Neuronal stem cell (in vitro differentiated cells): ENCODE measurements around the gene STRIP2.
A peak's percentile ranks its signal among the peaks of the same experiment; 100 is the strongest.

ENCODE experiments used
- DNase-seq: peaks from one replicate; pipeline ENCODE4 v3.0.0-alpha.2; 2013; ENCODE audit warnings: low spot score
- H2AFZ ChIP-seq: one replicate; pipeline ENCODE4 v1.6.1; 2013; ENCODE audit warnings: mild to moderate bottlenecking, low read length, inconsistent platforms
- H2AK5ac ChIP-seq: 2 replicates; pipeline ENCODE4 v1.6.1; 2013; ENCODE audit warnings: low read depth, mild to moderate bottlenecking, inconsistent platforms, low read length, moderate library complexity, mixed read lengths
- H2BK120ac ChIP-seq: 2 replicates; pipeline ENCODE4 v1.6.1; 2013; ENCODE audit warnings: low read depth, mild to moderate bottlenecking, inconsistent platforms, low read length, moderate library complexity, mixed read lengths
- H2BK12ac ChIP-seq: one replicate; pipeline ENCODE4 v1.6.1; 2013; ENCODE audit warnings: low read length, inconsistent platforms
- H2BK15ac ChIP-seq: 2 replicates; pipeline ENCODE4 v1.6.1; 2013; ENCODE audit warnings: mild to moderate bottlenecking, low read length, inconsistent platforms, mixed read lengths
- H2BK5ac ChIP-seq: one replicate; pipeline ENCODE4 v1.6.1; 2013; ENCODE audit warnings: inconsistent platforms, mild to moderate bottlenecking, low read length, moderate library complexity
- H3K14ac ChIP-seq: one replicate; pipeline ENCODE4 v1.6.1; 2013; ENCODE audit warnings: low read length, inconsistent platforms
- H3K18ac ChIP-seq: 2 replicates; pipeline ENCODE4 v1.6.1; 2013; ENCODE audit warnings: low read length, inconsistent platforms
- H3K23ac ChIP-seq: 2 replicates; pipeline ENCODE4 v1.6.1; 2013; ENCODE audit warnings: low read depth, mild to moderate bottlenecking, mixed read lengths, low read length, inconsistent platforms; ENCODE audit not compliant: poor library complexity
- H3K27ac ChIP-seq: replicated peaks from 3 replicates; pipeline ENCODE4 v1.5.1; 2013; ENCODE audit warnings: low read length, inconsistent platforms
- H3K27me3 ChIP-seq, 3 experiments: 2 replicates each; pipeline ENCODE4 v1.6.1; 2013; ENCODE audit warnings: low read length in 3 of 3, mild to moderate bottlenecking in 2 of 3, inconsistent platforms in 1 of 3, low read depth in 1 of 3, mixed read lengths in 1 of 3, moderate library complexity in 1 of 3; ENCODE audit not compliant: control insufficient read depth in 3 of 3, insufficient read depth in 3 of 3
- H3K36me3 ChIP-seq, 2 donors: replicated peaks in 1 of 2; 2 replicates each; pipeline ENCODE4 v1.6.1; 2013; ENCODE audit warnings: low read length in 2 of 2; ENCODE audit not compliant: control insufficient read depth in 2 of 2, insufficient read depth in 2 of 2
- H3K4ac ChIP-seq: 2 replicates; pipeline ENCODE4 v1.6.1; 2013; ENCODE audit warnings: inconsistent platforms, mild to moderate bottlenecking, low read length, moderate library complexity
- H3K4me1 ChIP-seq, 2 donors: 1 replicate in 1 of 2; 2 replicates in 1 of 2; pipeline ENCODE4 v1.6.1; 2013; ENCODE audit warnings: low read length in 2 of 2, low read depth in 1 of 2; ENCODE audit not compliant: control insufficient read depth in 2 of 2, insufficient read depth in 1 of 2
- H3K4me2 ChIP-seq: one replicate; pipeline ENCODE4 v1.6.1; 2013; ENCODE audit warnings: mild to moderate bottlenecking, low read length, inconsistent platforms; ENCODE audit not compliant: insufficient read depth, poor library complexity, severe bottlenecking
- H3K4me3 ChIP-seq, 2 donors: 2 replicates each; pipeline ENCODE4 v1.5.1; 2013; ENCODE audit warnings: low read length in 2 of 2, mild to moderate bottlenecking in 2 of 2, inconsistent platforms in 1 of 2, moderate library complexity in 1 of 2
- H3K79me1 ChIP-seq: one replicate; pipeline ENCODE4 v1.6.1; 2013; ENCODE audit warnings: low read depth, mild to moderate bottlenecking, inconsistent platforms, low read length, moderate library complexity
- H3K9ac ChIP-seq: one replicate; pipeline ENCODE4 v1.6.1; 2013; ENCODE audit warnings: mild to moderate bottlenecking, low read depth, low read length, inconsistent platforms; ENCODE audit not compliant: poor library complexity
- H3K9me3 ChIP-seq, 2 donors: replicated peaks in 1 of 2; 2 replicates each; pipeline versions ENCODE3 to v1.6.1; 2013; ENCODE audit warnings: low read length in 2 of 2, mild to moderate bottlenecking in 2 of 2, inconsistent platforms in 1 of 2, low read depth in 1 of 2, mixed read lengths in 1 of 2, moderate library complexity in 1 of 2; ENCODE audit not compliant: control insufficient read depth in 2 of 2, insufficient read depth in 1 of 2
- H4K8ac ChIP-seq: one replicate; pipeline ENCODE4 v1.6.1; 2013; ENCODE audit warnings: low read depth, mild to moderate bottlenecking, inconsistent platforms, low read length, moderate library complexity
- H4K91ac ChIP-seq: one replicate; pipeline ENCODE4 v1.6.1; 2013; ENCODE audit warnings: low read length, low read depth, mild to moderate bottlenecking, inconsistent platforms; ENCODE audit not compliant: poor library complexity
- whole genome bisulfite sequencing, 2 donors: extraction: QIAGEN DNeasy Blood & Tissue Kit; methylation state at CpG; one replicate each; pipeline ENCODE4 v1.1.7; 2013; ENCODE audit warnings: missing lambda C conversion rate in 2 of 2, mixed read lengths in 1 of 2; ENCODE audit not compliant: insufficient read length in 2 of 2, insufficient replicate concordance in 1 of 2; ENCODE audit errors: extremely low coverage in 2 of 2; 5-methylcytosine and 5-hydroxymethylcytosine counted together

The STRIP2 gene

DNA sequence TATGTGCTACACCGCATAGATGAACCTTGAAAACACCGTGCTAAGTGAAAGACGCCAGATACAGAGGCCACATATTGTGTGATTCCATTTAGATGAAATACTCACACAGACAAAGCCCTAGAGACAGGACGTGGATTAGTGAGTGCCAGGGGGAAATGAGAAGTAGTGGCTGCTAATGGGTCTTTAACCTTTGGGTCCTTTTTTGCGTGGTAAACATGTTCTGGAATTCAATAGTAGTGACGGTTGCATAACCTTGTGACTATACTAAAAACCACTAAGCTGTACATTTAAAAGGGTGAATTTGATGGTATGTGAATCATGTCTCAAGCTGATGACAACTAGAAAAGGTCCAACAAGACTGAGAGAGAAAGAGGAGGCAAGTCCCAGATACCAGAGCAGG is 83.7 kb downstream of the STRIP2 start:
- Histone ChIP-seq H3K4ac (no peak overlapping the region), H4K91ac (no peak overlapping the region), H3K14ac (no peak overlapping the region), H4K8ac (no peak overlapping the region), H3K27me3 (peaks cover 0 to 21% (median 0%) of the 10 kb centered on the region in 3 experiments), H3K23ac (no peak overlapping the region), H3K27ac (no peak overlapping the region), H3K4me1 (no peaks in the 10 kb centered on the region), H2BK120ac (no peak overlapping the region), H2BK5ac (no peak overlapping the region), H2AFZ (no peak overlapping the region), H3K79me1 (no peaks in the 10 kb centered on the region), H3K36me3 (no peaks in the 10 kb centered on the region), H3K4me2 (no peak overlapping the region), H3K9me3 (peaks cover 0 to 1% of the 10 kb centered on the region in 2 donors), H2BK12ac (no peak overlapping the region), H3K18ac (no peak overlapping the region), H2AK5ac (no peak overlapping the region), H3K4me3 (no peak overlapping the region), H2BK15ac (no peak overlapping the region), H3K9ac (no peak overlapping the region)
- whole genome bisulfite sequencing, 2 donors, result no CpG with 5 or more reads among the region's 6 CpGs
- no peak for DNase-seq

DNA sequence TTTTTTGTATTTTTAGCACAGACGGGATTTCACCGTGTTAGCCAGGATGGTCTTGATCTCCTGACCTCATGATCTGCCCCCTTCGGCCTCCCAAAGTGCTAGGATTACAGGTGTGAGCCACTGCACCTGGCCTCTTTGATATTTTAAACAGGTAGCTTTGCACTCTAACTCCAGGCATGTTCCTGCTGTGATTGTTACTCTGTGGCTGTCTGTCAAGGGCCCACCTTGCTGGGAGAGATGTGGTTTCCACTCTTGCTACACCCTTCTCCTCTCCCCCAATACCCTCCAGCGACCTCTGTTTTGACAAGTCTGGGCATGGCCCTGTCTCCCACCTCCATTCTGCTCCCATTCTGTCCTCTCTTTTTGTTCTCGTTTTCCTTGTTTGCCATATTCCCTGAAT is 85.2 kb downstream of the STRIP2 start:
- H3K18ac ChIP-seq, result no peak overlapping the region
- no peak overlapping the region for H2AK5ac ChIP-seq
- peaks cover 0 to 1% of the 10 kb centered on the region in 2 donors for H3K9me3 ChIP-seq
- H4K8ac ChIP-seq, result no peak overlapping the region
- no peak overlapping the region for H3K9ac ChIP-seq
- no peaks in the 10 kb centered on the region for H3K4me1 ChIP-seq
- DNase-seq, result no peak
- no peak overlapping the region for H2BK5ac ChIP-seq
- no peak overlapping the region for H2BK120ac ChIP-seq
- no peak overlapping the region for H2BK12ac ChIP-seq
- no peak overlapping the region for H3K4me2 ChIP-seq
- peaks cover 0 to 23% (median 0%) of the 10 kb centered on the region in 3 experiments for H3K27me3 ChIP-seq
- no peaks in the 10 kb centered on the region for H3K36me3 ChIP-seq
- H3K14ac ChIP-seq, result no peak overlapping the region
- H4K91ac ChIP-seq, result no peak overlapping the region
- H2AFZ ChIP-seq, result no peak overlapping the region
- no peak overlapping the region for H3K4me3 ChIP-seq
- WGBS, 2 donors, result no CpG with 5 or more reads among the region's 5 CpGs
- H3K4ac ChIP-seq, result no peak overlapping the region
- no peak overlapping the region for H3K27ac ChIP-seq
- no peaks in the 10 kb centered on the region for H3K79me1 ChIP-seq
- H3K23ac ChIP-seq, result no peak overlapping the region
- H2BK15ac ChIP-seq, result no peak overlapping the region

DNA sequence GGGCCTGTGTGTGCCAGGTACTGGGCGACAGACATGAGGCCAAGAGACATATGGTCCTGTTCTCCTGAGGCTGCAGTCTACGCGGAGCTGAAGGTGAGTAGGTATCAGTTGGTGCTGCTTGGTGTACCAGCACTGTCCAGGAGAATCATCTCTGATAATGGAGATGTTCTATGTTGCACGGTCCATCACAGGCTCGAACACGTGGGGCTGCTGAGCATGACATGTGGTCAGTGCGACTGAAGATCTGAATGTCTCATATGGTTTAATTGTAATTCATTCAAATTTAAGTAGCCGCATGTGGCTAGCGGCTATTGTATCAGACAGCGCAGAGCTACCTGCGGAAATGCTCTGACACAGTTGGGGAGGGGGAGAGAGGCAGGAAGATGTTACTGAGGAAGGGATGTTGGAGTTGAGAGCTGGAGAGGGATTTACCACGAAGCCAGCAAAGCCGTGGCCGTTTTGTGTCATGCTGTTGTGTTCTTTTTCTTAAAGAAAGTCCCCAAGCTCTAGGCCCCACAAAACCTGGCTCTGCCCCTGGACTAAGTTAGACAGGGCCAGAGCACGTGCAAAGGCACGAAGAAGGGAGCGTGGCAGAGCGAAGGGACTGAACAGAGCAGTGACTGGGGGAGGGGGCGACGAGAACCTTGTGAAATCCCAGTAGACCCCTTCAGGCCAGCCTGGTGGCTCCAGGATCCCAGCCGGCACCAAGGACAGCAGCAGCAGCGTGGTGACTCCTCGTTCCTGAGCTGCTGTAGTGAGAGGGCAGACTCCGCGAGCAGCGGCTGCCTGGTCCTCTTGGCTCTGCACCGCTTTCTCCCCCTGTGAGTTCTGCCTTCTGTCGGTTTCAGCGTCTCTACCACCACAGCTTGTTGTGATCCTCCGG is 88.1 kb downstream of the STRIP2 start:
- H3K4me1 ChIP-seq, result no peaks in the 10 kb centered on the region
- no peak overlapping the region for H3K4me3 ChIP-seq
- WGBS, 2 donors, result no CpG with 5 or more reads among the region's 30 CpGs

DNA sequence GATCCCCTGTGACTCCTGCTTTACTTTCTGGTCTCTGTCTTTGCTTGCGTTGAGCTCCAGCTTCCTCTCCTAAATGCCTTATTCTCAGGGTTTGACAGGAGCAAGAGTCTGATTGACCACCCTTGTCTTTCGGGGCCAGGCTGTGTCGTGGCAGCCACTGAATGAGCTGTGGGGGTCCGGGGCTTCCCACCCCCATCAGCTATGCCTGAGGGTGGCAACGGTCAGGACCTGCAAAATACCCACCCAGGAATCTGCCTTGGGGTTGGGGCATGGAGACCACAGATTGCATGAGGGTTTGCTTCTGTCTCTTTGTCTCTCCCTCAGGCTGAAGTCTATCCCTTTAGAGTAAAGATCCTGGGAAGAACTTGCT is 88.7 kb downstream of the STRIP2 start:
- peak overlapping the region; percentile 58 for H2AFZ ChIP-seq
- H2BK5ac ChIP-seq, result no peak overlapping the region
- no peak overlapping the region for H4K8ac ChIP-seq
- H3K14ac ChIP-seq, result no peak overlapping the region
- H3K4me3 ChIP-seq, result no peak overlapping the region
- H2BK12ac ChIP-seq, result no peak overlapping the region
- no peak overlapping the region for H2AK5ac ChIP-seq
- no peak overlapping the region for H3K9ac ChIP-seq
- H3K4ac ChIP-seq, result no peak overlapping the region
- no peak overlapping the region for H3K23ac ChIP-seq
- H2BK15ac ChIP-seq, result no peak overlapping the region
- H3K4me2 ChIP-seq, result no peak overlapping the region
- no peaks in the 10 kb centered on the region for H3K4me1 ChIP-seq
- H3K27me3 ChIP-seq, result peaks cover 0 to 22% (median 0%) of the 10 kb centered on the region in 3 experiments
- H4K91ac ChIP-seq, result no peak overlapping the region
- no peak overlapping the region for H3K27ac ChIP-seq
- peaks cover 0 to 2% of the 10 kb centered on the region in 2 donors for H3K9me3 ChIP-seq
- no peak overlapping the region for H3K18ac ChIP-seq
- no peak overlapping the region for H2BK120ac ChIP-seq
- H3K36me3 ChIP-seq, result no peaks in the 10 kb centered on the region
- H3K79me1 ChIP-seq, result no peaks in the 10 kb centered on the region
- WGBS, 2 donors, result no CpG with 5 or more reads among the region's 5 CpGs
- DNase-seq, result no peak

More for the DNA sequence above, 88.1 kb downstream of the STRIP2 start:
- H2BK15ac ChIP-seq, result no peak overlapping the region
- no peak overlapping the region for H2AK5ac ChIP-seq
- H3K4ac ChIP-seq, result no peak overlapping the region
- H3K27me3 ChIP-seq, result peaks cover 0 to 26% (median 0%) of the 10 kb centered on the region in 3 experiments
- peak overlapping the region; percentile 58 for H3K23ac ChIP-seq
- H2BK5ac ChIP-seq, result no peak overlapping the region
- no peak overlapping the region for H3K18ac ChIP-seq
- H3K79me1 ChIP-seq, result no peaks in the 10 kb centered on the region
- H3K36me3 ChIP-seq, result no peaks in the 10 kb centered on the region
- H3K9ac ChIP-seq, result no peak overlapping the region
- H4K91ac ChIP-seq, result no peak overlapping the region
- H2BK120ac ChIP-seq, result no peak overlapping the region
- no peak overlapping the region for H3K4me2 ChIP-seq
- DNase-seq, result no peak
- no peak overlapping the region for H2BK12ac ChIP-seq
- H3K9me3 ChIP-seq, result peaks cover 0 to 2% of the 10 kb centered on the region in 2 donors
- no peak overlapping the region for H3K14ac ChIP-seq
- no peak overlapping the region for H4K8ac ChIP-seq
- H3K27ac ChIP-seq, result no peak overlapping the region
- peak overlapping the region; percentile 58 for H2AFZ ChIP-seq
